NCI-H1092 treated with DMSO at 0.1 percent for 48 hours (cell line): ENCODE data around the gene TAL2.
"Not testable (repeated sequence)": the region's sequence is repeated elsewhere in the genome, so short reads cannot be mapped to it uniquely, and the experiment has no call there.

Experiments
- DNase-seq: peaks from one replicate; lab custom pipeline; 2025; lab: John Stamatoyannopoulos, UW

The TAL2 gene

GRCh38 chr9:105676351-105676923, 14.2 kb downstream of the TAL2 start:
- DNase-seq: no peak

- no peak for DNase-seq
Measured at GRCh38 chr9:105678163-105678562, 15.9 kb downstream of the TAL2 start.

- DNase-seq: no peak
Measured at GRCh38 chr9:105678781-105679180, 16.5 kb downstream of the TAL2 start.

GRCh38 chr9:105679257-105680022, 17.2 kb downstream of the TAL2 start:
- DNase-seq: peak; percentile 19

GRCh38 chr9:105681313-105681712, 19.1 kb downstream of the TAL2 start:
- no peak for DNase-seq

- no peak for DNase-seq
Measured at GRCh38 chr9:105681724-105682123, 19.5 kb downstream of the TAL2 start.

GRCh38 chr9:105683688-105684275, 21.5 kb downstream of the TAL2 start:
- no peak for DNase-seq

GRCh38 chr9:105686936-105687335, 24.7 kb downstream of the TAL2 start:
- DNase-seq: no peak

GRCh38 chr9:105690742-105691141, 28.5 kb downstream of the TAL2 start:
- no peak for DNase-seq

GRCh38 chr9:105693435-105694189, 31.4 kb downstream of the TAL2 start:
- DNase-seq: peak; percentile 50

GRCh38 chr9:105694190-105694847, 32.1 kb downstream of the TAL2 start, which contains the start of gene TMEM38B:
TSS of gene TMEM38B (plus strand) at chr9:105694541. CDS start at chr9:105694661, 120 bp downstream.
- peak; percentile 74 for DNase-seq

- DNase-seq: peak; percentile 74
Measured at GRCh38 chr9:105694848-105695581, 32.8 kb downstream of the TAL2 start.

- no peak for DNase-seq
Measured at GRCh38 chr9:105696219-105696793, 34.0 kb downstream of the TAL2 start.

GRCh38 chr9:105697871-105698270, 35.6 kb downstream of the TAL2 start:
- DNase-seq: no peak

- no peak for DNase-seq
Measured at GRCh38 chr9:105698348-105698870, 36.2 kb downstream of the TAL2 start.

- no peak for DNase-seq
Measured at GRCh38 chr9:105700668-105701067, 38.4 kb downstream of the TAL2 start.

GRCh38 chr9:105701145-105701544, 38.9 kb downstream of the TAL2 start:
- no peak for DNase-seq

- DNase-seq: no peak
Measured at GRCh38 chr9:105702207-105702606, 40.0 kb downstream of the TAL2 start.

- not testable (repeated sequence) for DNase-seq
Measured at GRCh38 chr9:105703638-105704037, 41.4 kb downstream of the TAL2 start.

- no peak for DNase-seq
Measured at GRCh38 chr9:105706156-105706555, 43.9 kb downstream of the TAL2 start.

GRCh38 chr9:105708405-105708804, 46.1 kb downstream of the TAL2 start:
- no peak for DNase-seq
